ENCODE measurements around the gene SNAPIN.
A peak's percentile ranks its signal among the peaks of the same experiment; 100 is the strongest.
"Not testable (repeated sequence)": the region's sequence is repeated elsewhere in the genome, so short reads cannot be mapped to it uniquely, and the experiment has no call there.

Gene SNAPIN

DNA sequence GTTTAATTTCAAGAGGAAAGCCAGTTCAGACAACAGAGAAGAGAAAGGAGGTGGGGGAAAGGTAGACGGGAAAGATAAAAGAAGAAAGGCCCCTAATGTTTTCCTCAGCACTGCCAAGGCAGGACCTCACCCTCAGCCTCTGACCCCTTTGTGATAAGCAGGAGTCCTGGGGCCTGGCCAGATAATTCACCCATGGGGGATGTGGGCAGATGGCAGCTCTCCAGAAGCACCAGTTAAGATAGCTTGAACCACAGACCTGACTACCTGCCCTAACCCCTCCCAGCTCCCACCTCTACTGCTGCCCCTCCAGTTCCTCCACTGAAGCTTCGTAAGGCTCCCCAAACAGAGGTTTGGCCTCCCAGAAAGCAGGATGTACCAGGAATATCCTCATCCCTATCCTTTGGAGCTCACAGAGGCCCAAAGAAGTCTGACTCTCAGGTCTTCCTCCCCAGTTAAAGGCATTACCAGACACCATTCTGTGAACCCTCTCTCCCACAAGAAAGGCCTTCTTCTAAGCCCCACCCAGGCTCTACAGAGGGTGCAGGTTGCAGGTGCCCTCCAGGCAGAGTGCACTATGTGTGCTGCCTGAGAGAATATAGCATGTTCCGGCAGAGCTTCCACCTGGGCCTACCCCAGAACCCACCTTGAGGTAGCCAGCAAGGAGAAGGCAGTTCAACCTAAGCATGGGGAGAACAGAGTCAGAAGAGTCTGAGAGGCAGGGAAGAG is 9.2 kb upstream of the SNAPIN start:
- DNase-seq, result no peak

DNA sequence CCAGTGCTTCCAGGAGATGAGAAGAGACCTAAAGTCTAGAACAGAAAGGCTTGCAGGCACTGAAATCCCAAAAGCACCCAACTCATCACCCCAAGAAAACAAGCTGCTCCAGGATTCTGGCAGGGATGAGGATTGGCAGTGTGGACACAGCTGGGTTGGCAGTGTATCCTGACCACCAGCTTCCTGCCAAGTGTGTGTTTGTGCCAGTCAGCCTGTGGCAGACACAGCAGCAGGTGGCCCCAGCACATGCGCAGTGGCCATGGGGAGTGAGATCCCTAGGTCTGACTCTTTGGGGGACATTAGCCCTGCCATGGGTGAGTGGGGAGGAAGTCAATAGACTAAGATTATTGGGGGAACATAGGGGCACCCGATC is 8.7 kb upstream of the SNAPIN start:
- no peak for DNase-seq

GRCh38 chr1:153651771-153652170 is 6.7 kb upstream of the SNAPIN start:
- no peak for DNase-seq

GRCh38 chr1:153652805-153653500 is 5.5 kb upstream of the SNAPIN start:
- DNase-seq, result no peak

GRCh38 chr1:153655333-153655732 is 3.2 kb upstream of the SNAPIN start:
- DNase-seq, result no peak

- DNase-seq, result no peak
These were observed 652 bp downstream of the SNAPIN start for GRCh38 chr1:153659175-153659534.

- no peak for DNase-seq
These were observed 1.2 kb downstream of the SNAPIN start for GRCh38 chr1:153659656-153660055.

- DNase-seq, result no peak
These were observed 2.7 kb downstream of the SNAPIN start for GRCh38 chr1:153661111-153661708.

- no peak for DNase-seq
These were observed 3.8 kb downstream of the SNAPIN start for GRCh38 chr1:153662269-153662668.

DNA sequence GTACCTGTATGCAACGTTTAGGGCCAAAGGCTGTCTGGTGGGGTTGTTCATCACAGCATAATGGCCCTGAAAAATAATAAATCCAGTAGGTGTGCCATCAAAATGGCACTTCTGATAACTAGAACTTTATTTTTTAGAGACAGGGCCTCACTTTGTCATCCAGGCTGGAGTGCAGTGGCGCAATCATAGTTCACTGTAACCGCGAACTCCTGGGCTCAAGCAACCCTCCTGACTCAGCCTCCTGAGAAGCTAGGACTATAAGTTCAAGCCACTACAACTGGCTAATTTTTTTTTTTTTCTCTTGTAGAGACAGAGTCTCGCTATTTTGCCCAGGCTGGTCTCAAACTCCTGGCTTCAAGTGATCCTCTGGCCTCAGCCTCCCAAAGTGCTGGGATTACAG is 4.7 kb downstream of the SNAPIN start:
- no peak for DNase-seq

DNA sequence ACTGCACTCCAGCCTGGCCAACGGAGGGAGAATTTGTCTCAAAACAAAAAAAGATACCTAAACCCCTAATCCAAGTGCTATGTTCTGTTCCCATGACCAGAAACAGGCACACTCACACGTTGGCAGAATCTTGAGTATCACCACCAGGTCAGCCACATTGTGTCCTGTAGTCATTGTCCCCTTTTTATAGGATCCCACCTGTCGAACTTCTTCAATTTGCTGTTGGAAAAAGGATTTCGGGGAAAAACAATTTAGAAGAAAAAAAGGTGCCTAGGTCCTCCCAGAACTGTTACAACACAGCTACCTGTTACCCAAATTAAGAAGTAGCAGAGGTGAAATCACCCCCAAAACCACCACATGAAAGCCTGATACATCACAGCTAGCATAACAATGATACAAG is 8.9 kb downstream of the SNAPIN start:
- no peak for DNase-seq

GRCh38 chr1:153668672-153669071 is 10.2 kb downstream of the SNAPIN start:
- DNase-seq, result not testable (repeated sequence)

DNA sequence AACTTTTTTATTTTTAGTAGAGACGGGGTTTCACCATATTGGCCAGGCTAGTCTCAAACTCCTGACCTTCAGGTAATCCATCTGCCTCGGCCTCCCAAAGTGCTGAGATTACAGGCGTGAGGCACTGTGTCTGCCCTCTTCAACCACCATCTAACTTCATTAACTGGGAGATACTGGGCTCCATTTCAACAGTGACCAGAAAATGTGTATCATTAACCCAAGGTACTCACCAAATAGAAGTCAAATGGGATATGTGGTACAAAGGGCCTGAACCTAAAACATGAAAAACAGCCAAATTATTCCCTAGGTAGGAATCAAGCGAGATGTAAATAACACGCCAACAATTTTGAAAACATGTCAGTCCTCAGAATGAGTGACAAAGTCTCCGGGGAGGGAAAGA is 11.1 kb downstream of the SNAPIN start:
- no peak for DNase-seq

DNA sequence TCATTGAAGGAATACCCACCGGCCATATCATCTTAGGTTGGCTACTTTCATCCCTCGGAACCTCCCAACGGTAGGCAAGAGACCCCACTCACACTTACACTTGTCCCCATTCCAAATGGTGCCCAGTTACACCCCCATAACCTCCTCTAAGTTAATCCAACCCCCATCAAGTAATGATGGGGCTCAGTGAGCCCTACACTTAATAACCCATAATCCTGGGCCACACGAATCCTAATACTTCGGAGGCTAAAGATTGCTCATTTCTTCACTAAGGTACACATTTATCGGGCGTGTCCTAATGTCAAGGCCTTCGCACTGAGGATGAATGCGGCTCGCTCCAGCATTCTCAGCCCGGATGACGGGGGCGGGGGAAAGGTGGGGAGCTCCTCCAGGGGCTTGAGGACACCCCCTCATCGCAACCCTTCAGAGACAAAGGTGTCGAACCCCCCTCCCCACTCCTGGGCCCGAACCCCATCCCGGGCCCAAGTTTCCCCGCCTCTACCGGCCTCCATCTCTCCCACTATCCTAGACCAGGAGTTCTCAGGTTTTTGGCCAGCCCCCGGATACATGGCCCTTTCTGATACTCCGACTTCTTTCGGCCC is 11.9 kb downstream of the SNAPIN start:
- DNase-seq, result no peak

DNA sequence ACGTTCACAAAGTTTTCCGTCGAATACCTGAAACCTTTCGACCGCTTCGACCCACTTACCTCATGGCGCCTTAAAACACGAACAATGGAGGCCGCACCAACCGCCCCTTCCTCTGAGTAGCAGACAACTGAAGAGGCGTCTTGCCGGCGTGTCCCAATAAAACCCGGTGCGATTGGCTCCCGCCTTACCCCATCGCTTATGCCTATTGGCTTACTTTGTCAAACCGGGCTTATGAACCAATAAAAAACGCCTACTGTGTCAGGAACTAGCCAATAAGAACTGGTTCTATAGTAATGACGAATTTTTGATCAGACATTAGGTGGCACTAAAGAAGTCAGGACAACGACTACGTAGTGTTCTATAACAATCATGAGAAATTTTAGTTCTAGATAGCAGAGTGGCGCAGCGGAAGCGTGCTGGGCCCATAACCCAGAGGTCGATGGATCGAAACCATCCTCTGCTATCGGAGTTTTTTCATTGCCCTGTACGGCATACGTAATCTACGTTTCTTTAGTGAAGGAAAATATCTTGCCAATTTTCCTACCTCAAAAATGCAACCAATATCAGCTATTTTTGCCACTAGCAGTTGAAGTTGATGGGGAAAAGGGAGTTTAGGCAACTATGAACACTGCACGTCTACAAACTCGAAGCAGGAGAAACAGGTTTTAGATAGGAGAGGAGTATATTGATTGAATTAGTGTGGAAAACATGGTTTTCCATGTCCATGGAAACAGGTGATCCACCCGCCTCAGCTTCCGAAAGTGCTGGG is 12.5 kb downstream of the SNAPIN start, which contains the start of gene ILF2:
ILF2 (minus strand) TSS at position 135 of the 769 bp plus-strand sequence; CDS start at position 64, 71 bp downstream.
- peak; percentile 97 for DNase-seq

DNA sequence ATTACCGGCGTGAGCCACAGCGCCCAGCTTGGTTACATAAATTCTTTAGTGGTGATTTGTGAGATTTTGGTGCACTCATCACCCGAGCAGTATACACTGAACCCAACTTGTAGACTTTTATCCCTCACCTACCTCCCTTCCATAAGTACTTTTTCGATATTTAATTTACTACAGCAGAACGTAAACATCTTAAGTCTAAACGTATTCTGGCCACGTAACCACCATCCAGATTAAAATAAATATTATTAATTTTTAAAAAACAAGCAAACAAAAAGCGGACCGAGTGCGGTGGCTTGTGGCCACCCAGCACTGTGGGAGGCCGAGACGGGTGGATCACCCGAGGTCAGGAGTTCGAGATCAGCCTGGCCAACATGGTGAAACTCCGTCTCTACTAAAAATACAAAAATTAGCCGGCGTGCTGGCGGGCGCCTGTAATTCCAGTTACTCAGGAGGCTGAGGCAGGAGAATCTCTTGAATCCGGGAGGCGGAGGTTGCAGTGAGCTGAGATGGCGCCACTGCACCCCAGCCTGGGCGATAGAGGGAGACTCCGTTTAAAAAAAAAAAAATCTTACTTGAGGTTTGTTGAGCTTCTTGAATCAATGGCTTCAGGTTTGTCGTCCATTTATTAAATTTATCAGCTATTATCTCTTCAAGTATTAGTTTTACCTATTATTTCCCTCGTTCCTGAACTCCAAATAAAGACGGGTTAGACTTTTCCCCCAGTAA is 13.3 kb downstream of the SNAPIN start:
- not testable (repeated sequence) for DNase-seq

DNA sequence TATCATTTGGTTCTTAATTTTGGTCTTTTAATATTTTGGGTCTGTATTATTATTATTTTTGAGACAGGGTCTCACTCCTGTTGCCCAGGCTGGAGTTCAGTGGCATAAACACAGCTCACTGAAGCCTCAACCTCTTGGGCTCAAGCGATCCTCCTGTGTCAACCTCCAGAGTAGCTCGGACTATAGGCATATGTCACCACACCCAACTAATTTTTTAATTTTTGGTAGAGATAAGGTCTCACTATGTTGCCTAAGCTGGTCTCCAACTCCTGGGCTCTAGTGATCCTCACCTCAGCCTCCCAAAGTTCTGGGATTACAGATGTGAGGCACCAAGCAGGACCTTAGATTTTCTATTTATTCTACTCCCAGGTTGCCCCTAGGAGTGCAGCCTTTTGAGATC is 15.0 kb downstream of the SNAPIN start:
- DNase-seq, result no peak

GRCh38 chr1:153677718-153678518 is 19.4 kb downstream of the SNAPIN start:
- peak; percentile 8 for DNase-seq

GRCh38 chr1:153678519-153679336 is 20.2 kb downstream of the SNAPIN start, which contains the start of gene NPR1:
TSS of gene NPR1 (plus strand) at chr1:153678688. CDS start at chr1:153679109, 421 bp downstream.
- DNase-seq, result peak; percentile 33

Data from NCI-H2171 (cell line).